22Rv1 (cell line): ENCODE data around the gene NCBP2.

Experiments
- H3K27ac ChIP-seq: fragments of 450-650 bp; 2 replicates; pipeline ENCODE4 v1.5.1; 2017
- CTCF ChIP-seq: fragments of 450-650 bp; IDR thresholded peaks from 2 replicates; pipeline ENCODE4 v1.5.1; 2017; ENCODE audit warnings: mild to moderate bottlenecking
- ZFX ChIP-seq: fragments of 450-650 bp; IDR thresholded peaks from 2 replicates; pipeline ENCODE4 v1.6.1; 2017; ENCODE audit warnings: antibody characterized with exemption, borderline replicate concordance

NCBP2 gene

GRCh38 chr3:196985954-196986885, 43.9 kb upstream of the NCBP2 start:
- TF ChIP-seq ZFX (no peak), CTCF (no peak)
- no peak overlapping the region for H3K27ac ChIP-seq

- TF ChIP-seq ZFX: no peak
- TF ChIP-seq CTCF: no peak
- H3K27ac ChIP-seq: no peak overlapping the region
Measured at GRCh38 chr3:196985298-196985697, 43.0 kb upstream of the NCBP2 start.

GRCh38 chr3:196983186-196983585, 40.9 kb upstream of the NCBP2 start:
- H3K27ac ChIP-seq: no peak overlapping the region
- TF ChIP-seq CTCF: no peak
- TF ChIP-seq ZFX: no peak

- no peak overlapping the region for H3K27ac ChIP-seq
- TF ChIP-seq ZFX (no peak), CTCF (no peak)
Measured at GRCh38 chr3:196981657-196982056, 39.3 kb upstream of the NCBP2 start.

- TF ChIP-seq CTCF (no peak), ZFX (no peak)
- no peak overlapping the region for H3K27ac ChIP-seq
Measured at GRCh38 chr3:196979545-196979944, 37.2 kb upstream of the NCBP2 start.

- no peak for TF ChIP-seq CTCF
- no peak for TF ChIP-seq ZFX
- H3K27ac ChIP-seq: no peak overlapping the region
Measured at GRCh38 chr3:196976941-196977340, 34.6 kb upstream of the NCBP2 start.

- no peak for TF ChIP-seq ZFX
- no peak for TF ChIP-seq CTCF
- H3K27ac ChIP-seq: no peak overlapping the region
Measured at GRCh38 chr3:196975349-196975748, 33.0 kb upstream of the NCBP2 start.
